Measurements from ENCODE around the gene ZNF417. TPM values are rescaled to one million over a fixed set of nuclear protein-coding genes. Genes with fewer than 3 reads are reported as not detected.

The ZNF417 gene
- total RNA-seq, 1 donor from 2014 or later: 14.2 TPM

GRCh38 chr19:57934820-57935665, 18.7 kb upstream of the ZNF417 start, which contains the start of gene ZNF418:
Gene ZNF418 (minus strand): TSS chr19:57935402. CDS start chr19:57933822, 1,580 bp downstream.
- DNase-seq (ENCODE audit: low read depth) (peak; percentile 86), FAIRE-seq (peak; percentile 52)
- Histone ChIP-seq H3K36me3 (ENCODE audit: control insufficient read depth, insufficient read depth, low read length) (peaks cover 3% of the 10 kb centered on the region), H3K4me3 (ENCODE audit: low read depth, low read length) (peak within 1 kb of the TSS; percentile 75), H3K27me3 (ENCODE audit: control insufficient read depth, insufficient read depth, low read length) (no peaks in the 10 kb centered on the region)
- TF ChIP-seq, protein P1, sequence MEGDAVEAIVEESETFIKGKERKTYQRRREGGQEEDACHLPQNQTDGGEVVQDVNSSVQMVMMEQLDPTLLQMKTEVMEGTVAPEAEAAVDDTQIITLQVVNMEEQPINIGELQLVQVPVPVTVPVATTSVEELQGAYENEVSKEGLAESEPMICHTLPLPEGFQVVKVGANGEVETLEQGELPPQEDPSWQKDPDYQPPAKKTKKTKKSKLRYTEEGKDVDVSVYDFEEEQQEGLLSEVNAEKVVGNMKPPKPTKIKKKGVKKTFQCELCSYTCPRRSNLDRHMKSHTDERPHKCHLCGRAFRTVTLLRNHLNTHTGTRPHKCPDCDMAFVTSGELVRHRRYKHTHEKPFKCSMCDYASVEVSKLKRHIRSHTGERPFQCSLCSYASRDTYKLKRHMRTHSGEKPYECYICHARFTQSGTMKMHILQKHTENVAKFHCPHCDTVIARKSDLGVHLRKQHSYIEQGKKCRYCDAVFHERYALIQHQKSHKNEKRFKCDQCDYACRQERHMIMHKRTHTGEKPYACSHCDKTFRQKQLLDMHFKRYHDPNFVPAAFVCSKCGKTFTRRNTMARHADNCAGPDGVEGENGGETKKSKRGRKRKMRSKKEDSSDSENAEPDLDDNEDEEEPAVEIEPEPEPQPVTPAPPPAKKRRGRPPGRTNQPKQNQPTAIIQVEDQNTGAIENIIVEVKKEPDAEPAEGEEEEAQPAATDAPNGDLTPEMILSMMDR (IDR thresholded peaks at IDR 0.05; ENCODE audit: insufficient read depth, low read length, severe bottlenecking): no peak

DNA sequence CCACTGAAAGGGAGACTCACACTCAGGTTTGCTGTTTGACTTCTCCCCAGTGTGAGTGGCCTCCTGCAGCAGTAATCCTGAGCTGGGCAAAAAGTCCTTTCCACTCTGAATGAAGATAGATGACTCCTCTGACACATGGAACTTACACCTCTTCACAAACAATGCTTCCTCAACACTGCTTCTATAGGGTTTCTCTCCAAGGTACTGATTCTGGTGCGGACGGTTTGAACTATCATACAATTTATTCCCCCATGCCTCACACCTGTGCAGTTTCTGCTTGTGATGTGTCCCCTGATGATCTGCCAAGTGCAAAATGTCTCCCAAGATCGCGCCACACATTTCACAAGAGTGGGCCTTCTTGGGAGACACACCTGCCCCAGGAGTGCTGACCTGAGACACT, 11.2 kb upstream of the ZNF417 start:
- TF ChIP-seq, protein P1 (IDR thresholded peaks at IDR 0.05; ENCODE audit: insufficient read depth, low read length, severe bottlenecking): no peak
- Histone ChIP-seq H3K27me3 (ENCODE audit: control insufficient read depth, insufficient read depth, low read length) (no peaks in the 10 kb centered on the region), H3K36me3 (ENCODE audit: control insufficient read depth, insufficient read depth, low read length) (peaks cover 12% of the 10 kb centered on the region), H3K4me3 (ENCODE audit: low read depth, low read length) (no peak overlapping the region)
- FAIRE-seq: no peak
- no peak for DNase-seq (ENCODE audit: low read depth)

DNA sequence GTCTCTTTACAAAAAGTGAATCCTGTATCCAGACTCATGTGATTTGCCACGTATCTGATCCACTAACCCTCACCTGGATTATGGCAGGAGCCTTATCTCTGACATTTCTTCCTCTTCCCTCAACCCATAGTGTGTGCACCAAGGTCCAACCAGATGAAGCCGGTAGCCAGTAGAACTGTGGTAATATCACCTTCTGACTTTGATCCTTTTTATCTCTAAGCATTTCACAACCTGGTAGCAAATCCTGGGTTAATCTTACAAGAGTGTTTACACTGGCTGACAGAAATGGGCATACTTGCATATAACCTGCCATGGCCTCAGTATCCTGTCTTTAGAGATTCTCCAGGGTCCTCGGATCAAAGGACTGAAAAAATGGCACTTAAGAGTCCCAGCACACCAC, 1.9 kb downstream of the ZNF417 start:
- TF ChIP-seq, protein P1 (IDR thresholded peaks at IDR 0.05; ENCODE audit: insufficient read depth, low read length, severe bottlenecking): no peak
- H3K27me3 ChIP-seq (ENCODE audit: control insufficient read depth, insufficient read depth, low read length): no peaks in the 10 kb centered on the region
- H3K36me3 ChIP-seq (ENCODE audit: control insufficient read depth, insufficient read depth, low read length): peaks cover 6% of the 10 kb centered on the region
- DNase-seq (ENCODE audit: low read depth) (no peak), FAIRE-seq (no peak)
- no peak overlapping the region for H3K4me3 ChIP-seq (ENCODE audit: low read depth, low read length)

- no peak overlapping the region for H3K4me3 ChIP-seq (ENCODE audit: low read depth, low read length)
- TF ChIP-seq, protein P1 (IDR thresholded peaks at IDR 0.05; ENCODE audit: insufficient read depth, low read length, severe bottlenecking): no peak
- FAIRE-seq (no peak), DNase-seq (ENCODE audit: low read depth) (no peak)
- H3K27me3 ChIP-seq (ENCODE audit: control insufficient read depth, insufficient read depth, low read length): no peaks in the 10 kb centered on the region
- peaks cover 8% of the 10 kb centered on the region for H3K36me3 ChIP-seq (ENCODE audit: control insufficient read depth, insufficient read depth, low read length)
Measured at GRCh38 chr19:57907394-57907793, 9.0 kb downstream of the ZNF417 start.

DNA sequence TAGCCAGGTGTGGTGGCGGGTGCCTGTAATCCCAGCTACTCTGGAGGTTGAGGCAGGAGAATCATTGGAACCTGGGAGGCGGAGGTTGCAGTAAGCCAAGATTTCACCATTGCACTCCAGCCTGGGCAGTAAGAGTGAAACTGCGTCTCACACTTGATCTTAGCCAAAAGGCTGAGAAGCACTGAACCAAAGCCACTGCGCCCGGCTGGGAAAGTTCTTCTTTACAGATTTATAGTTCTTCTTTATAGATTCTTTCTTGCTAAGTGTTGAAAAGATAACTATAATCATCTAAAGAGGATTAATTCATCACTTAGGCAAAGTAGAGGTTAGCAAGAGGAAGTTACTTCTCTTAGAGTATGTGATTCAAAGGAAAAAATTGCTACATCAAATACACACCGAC, 11.1 kb downstream of the ZNF417 start:
- no peak for FAIRE-seq
- Histone ChIP-seq H3K4me3 (ENCODE audit: low read depth, low read length) (no peak overlapping the region), H3K36me3 (ENCODE audit: control insufficient read depth, insufficient read depth, low read length) (peaks cover 2% of the 10 kb centered on the region), H3K27me3 (ENCODE audit: control insufficient read depth, insufficient read depth, low read length) (no peaks in the 10 kb centered on the region)
- DNase-seq (ENCODE audit: low read depth): no peak
- TF ChIP-seq, protein P1 (IDR thresholded peaks at IDR 0.05; ENCODE audit: insufficient read depth, low read length, severe bottlenecking): no peak
